ENCODE results near the gene MYO3B.
"Not testable (repeated sequence)": the region's sequence is repeated elsewhere in the genome, so short reads cannot be mapped to it uniquely, and the experiment has no call there.

MYO3B gene

GRCh38 chr2:170582313-170582712 is 404.4 kb downstream of the MYO3B start:
- no peak for DNase-seq

DNA sequence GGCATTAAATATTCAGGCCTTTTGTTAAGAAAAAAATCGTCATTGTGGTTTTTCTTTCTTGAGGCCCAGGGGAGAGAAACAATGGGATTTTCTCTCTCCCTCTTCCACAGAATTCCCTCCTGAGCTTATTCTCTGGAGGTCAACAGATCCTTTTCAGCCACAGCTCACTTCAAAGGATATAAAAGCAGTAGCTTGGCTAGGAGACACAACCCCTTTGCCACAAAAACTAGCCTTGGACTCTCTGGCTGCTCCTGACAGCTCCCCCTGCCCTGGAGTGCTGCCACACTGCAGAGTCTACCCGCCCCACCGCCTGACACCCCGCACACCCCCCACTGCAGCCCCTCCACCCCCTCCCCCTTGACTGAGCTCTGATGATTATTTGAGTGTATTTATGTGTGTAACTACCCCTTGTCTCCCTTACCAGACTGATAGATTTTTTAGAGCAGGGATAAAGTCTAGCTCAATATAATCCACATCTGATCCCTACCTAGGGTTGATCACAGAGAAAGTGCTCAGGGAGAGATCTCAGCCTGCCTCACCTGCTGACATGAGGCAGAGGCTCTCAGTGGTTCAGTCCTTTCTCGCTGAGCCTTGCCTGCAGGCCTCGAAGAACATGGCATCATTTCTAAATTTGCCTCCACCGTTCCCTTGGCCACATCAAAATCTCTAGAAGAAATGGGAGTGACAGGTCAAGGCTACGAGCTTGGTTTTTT is 405.0 kb downstream of the MYO3B start:
- DNase-seq: no peak

GRCh38 chr2:170585067-170585466 is 407.1 kb downstream of the MYO3B start:
- no peak for DNase-seq

GRCh38 chr2:170586571-170587095 is 408.7 kb downstream of the MYO3B start:
- no peak for DNase-seq

- no peak for DNase-seq
These were observed 409.2 kb downstream of the MYO3B start for GRCh38 chr2:170587117-170587516.

DNA sequence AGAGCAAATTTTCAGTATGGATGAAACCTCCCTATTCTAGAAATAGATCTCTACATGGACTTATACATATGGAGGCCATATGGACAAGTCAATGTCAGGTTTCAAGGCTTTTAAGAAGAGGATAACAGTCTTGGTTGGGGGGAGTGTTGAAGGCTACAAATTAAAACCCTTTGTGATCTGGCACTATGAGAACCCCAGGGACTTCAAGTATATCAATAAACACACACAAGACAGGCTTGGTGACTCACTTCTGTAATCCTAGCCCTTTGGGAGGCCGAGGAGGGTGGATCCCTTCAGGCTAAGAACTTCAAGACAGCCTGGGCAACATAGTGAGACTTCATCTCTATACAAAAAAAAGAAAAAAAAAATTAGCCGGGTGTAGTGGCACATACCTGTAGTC is 410.0 kb downstream of the MYO3B start:
- DNase-seq: no peak

DNA sequence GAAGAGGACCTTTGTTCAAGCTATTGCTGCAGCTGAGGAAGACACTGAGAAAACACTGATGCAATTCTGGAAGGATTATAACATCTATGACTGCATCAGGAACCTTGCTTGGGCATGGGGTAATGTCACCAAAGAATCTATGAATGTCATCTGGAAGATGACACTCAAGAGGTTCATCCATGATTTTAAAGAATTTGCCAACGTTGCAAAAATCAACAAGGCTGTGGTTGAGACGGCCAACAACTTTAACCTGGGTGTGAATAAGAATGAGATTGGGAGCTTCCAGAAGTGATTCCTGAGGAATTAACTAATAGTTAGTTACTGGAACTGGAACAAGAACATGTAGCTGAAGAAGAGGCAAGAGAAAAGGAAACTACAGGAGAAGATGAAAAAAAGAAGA is 410.8 kb downstream of the MYO3B start:
- DNase-seq: no peak

GRCh38 chr2:170596576-170596975 is 418.6 kb downstream of the MYO3B start:
- no peak for DNase-seq

DNA sequence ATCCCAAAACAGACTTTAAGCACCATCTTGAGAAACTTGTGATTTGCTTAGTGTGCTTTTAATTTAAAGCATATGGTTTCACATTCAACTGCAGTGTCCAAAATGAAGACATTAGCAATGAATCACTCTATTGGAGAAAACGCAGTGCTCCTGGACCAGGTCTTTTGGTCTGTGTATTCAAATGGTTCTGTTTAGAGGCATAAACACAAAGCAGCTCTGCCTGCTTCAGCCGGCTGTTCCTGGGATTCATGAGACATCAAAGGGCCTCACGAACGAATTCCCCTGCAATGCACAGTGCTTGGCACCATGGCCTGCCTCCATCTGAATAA is 420.1 kb downstream of the MYO3B start:
- DNase-seq: no peak

DNA sequence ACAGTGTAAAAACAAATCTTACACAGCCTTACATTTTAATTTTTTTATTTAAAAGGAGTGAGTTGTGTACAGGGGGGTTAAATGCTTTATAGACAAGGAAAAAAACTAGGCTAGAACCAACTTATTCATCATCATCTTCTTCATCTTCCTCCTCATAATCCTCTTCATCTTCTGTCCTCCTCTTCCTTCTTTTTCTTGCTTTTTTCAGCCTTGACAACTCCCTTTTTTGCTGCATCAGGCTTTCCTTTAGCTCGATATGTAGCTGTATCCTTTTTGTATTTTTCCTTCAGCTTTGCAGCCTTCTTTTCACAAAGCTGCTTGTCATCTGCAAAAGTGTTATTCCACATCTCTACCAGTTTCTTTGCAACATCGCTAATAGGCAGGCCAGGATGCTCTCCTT is 423.5 kb downstream of the MYO3B start:
- DNase-seq: no peak

GRCh38 chr2:170605862-170606261 is 427.9 kb downstream of the MYO3B start:
- DNase-seq: no peak

DNA sequence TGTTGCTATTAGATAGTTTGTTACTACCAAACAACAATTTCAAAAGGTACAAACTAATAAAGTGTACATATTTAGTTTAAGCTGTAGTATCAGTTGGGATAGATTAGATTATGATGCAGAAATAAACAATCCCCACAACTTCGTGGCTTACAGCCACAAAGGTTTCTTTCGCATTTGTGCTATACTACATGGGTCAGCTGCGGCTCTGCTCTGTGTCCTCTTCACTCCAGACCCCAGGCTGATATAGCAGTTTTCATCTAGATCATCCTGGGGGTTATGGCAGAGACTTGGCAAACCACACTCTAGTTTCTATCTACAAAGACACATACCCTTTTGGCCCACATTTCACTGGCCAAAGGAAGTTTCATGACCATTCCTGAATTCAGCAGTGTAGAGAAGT is 429.2 kb downstream of the MYO3B start:
- DNase-seq: no peak

GRCh38 chr2:170610615-170611014 is 432.7 kb downstream of the MYO3B start:
- DNase-seq: no peak

- not testable (repeated sequence) for DNase-seq
These were observed 441.0 kb downstream of the MYO3B start for GRCh38 chr2:170618948-170619347.

GRCh38 chr2:170635094-170635493 is 457.1 kb downstream of the MYO3B start:
- not testable (repeated sequence) for DNase-seq

DNA sequence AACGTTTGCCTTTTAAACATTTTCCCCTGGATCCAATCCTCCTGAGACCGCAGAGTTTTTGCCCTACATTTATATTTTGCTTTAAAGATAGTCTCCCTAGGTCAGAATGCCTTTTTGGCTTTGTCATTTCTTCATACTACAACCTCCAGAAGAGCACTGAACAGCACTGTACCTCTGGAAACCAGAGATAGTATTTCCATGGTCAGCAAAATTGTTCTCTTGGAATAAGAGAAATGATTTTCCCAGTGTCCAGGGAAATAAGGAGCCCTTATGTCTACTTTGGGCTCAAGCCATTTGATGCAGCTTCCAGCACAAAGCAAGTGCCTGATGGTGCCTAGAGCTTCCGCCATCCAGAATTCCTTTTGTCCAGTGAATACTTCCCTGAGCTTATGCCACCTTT is 461.7 kb downstream of the MYO3B start:
- DNase-seq: no peak

- DNase-seq: no peak
These were observed 464.0 kb downstream of the MYO3B start for GRCh38 chr2:170641961-170642360.

- no peak for DNase-seq
These were observed 465.4 kb downstream of the MYO3B start for GRCh38 chr2:170643346-170643745.

GRCh38 chr2:170647741-170648436 is 469.9 kb downstream of the MYO3B start:
- DNase-seq: no peak

DNA sequence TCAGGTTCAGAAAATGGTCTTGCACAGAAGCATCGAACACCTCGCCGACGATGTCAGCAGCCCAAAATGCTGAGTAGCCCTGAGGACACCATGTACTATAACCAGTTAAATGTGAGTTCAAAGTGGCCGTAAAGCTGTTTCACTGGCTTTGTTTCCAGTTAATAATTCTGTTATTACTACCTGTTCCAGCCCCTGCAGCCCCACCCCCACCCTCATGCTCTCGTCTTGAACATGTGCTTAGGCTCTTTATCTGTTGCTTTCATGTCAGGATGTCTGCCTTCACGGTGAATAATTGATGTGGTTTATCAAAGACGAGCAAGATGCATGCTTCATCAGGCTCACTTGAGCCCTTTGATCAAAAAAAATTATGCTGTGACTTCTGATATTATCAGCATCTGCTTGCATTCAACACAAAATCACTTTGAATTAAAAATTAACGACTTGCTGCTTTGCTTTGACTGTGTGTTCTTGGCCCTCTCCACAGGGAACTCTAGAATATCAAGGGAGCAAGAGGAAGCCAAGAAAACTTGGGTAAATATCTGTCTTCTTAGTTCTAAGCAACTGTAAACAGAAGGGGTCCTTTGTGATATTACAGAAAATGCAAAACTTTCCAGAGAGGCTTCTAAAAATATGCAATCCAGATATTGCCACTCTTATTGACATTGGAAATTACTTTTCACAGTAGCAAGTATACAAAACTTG is 473.8 kb downstream of the MYO3B start:
- no peak for DNase-seq

GRCh38 chr2:170652637-170653417 is 474.9 kb downstream of the MYO3B start:
- no peak for DNase-seq

DNA sequence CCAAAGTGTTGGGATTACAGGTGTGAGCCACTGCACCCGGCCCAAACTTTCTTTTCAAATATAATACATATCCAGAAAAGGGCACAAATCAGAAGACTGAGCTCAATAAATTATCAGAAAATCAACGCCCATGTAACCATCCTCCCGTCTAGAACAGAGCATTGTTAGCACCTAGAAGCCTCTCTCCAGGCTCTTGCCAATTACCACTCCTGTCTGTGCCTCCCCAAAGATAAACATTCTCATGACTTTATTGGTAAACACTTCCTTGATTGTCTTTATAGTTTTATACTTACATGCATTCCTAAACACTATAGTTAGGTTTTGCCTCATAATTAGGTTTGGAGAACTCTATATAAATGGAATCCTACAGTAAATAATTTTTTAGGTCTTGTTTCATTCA is 478.7 kb downstream of the MYO3B start:
- DNase-seq: no peak

GRCh38 chr2:170660409-170660808 is 482.5 kb downstream of the MYO3B start:
- no peak for DNase-seq

All from NCI-H748 treated with DMSO at 0.1 percent for 48 hours (cell line).